T-helper 1 cell treated with Interleukin-12 subunit alpha and Interleukin-12 subunit beta and Interleukin-4 antibody, amounts not matched to agents 30 ng/mL and 1 ng/mL, for 36 hours (primary cell): Measurements from ENCODE around the gene SIX2. TPM values are rescaled to one million over a fixed set of nuclear protein-coding genes. Genes with fewer than 3 reads are reported as not detected.

Source experiments
- intact Hi-C: fragments of 100-400 bp; cut with micrococcal nuclease; formaldehyde crosslinking; loops from one replicate; pipeline ENCODE4 v1.15.1; 2024
- total RNA-seq: library from RNA; stranded (reverse); gene quantifications from 2 replicates; pipeline ENCODE4 v1.2.3, GENCODE V29; 2022

Gene SIX2
- total RNA-seq, 1 donor from 2014 or later = not detected

DNA sequence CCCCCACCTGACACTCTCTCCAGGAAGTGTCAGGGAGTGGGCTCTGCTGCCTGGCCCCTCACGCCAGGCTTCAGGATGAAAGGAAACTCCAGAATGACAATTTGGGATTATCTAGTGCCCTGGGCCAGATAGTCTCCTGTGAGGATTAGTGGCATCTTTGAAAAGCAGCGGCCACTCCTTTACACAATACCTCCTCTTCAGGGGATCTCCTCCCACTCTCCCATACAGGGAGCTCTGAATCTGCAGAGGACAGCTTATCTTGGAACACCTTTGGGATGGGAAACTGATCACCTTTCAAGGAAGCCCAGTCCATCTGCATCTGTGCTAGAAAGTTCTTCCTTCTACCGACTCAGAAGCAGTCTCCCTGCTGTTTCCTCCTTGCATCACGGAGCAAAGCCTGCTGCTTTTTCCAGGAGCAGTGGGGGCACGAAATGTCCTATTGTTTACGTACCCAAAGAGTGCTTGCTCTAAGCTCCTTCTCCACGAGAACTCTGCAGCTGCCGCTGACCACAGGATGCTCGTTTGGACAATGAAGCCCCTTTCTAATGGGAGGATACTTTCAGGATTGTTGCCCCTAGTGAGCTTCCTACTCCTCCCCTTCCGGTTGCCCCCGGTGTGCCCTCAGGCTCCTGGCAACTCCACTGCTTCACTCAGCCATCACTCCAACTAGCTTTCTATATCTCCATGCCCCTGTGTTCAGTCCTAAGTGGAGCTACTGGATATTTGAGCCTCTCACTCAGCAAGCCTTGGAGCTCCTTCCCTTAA, 36.3 kb downstream of the SIX2 start:
- intact Hi-C loops = no loop called here

DNA sequence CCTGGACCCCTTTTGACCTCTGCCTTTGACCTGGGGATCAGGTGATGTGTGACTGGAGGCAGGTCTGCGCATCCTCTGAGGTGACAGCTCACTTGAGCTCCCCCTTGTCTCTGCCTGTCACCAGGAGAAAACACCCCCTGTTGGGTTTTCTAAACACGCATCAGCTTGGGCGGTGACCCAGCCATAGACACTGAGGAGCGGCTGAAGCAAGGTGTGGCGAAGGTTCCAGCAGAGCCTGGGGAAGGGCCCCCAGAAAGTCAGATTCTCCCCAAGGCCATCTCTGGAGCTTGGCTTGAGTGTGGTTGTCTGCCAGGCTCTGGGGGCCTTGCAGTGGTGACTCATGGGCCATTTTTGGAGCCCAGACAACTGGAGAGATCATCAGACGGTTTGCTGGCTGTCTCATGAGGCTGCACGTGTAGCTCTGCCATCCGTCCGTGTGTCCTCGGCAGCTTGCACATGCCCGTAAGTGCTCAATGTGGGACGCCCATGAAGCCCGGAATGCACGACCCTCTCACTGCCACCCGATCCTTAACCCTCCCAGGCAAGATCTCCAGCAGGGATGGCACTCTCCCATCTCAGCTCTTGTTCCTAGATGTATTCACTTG, 38.3 kb downstream of the SIX2 start:
- intact Hi-C loops = no loop called here

- intact Hi-C loops = no loop called here
Measured at GRCh38 chr2:44969936-44970335, 39.3 kb downstream of the SIX2 start.

DNA sequence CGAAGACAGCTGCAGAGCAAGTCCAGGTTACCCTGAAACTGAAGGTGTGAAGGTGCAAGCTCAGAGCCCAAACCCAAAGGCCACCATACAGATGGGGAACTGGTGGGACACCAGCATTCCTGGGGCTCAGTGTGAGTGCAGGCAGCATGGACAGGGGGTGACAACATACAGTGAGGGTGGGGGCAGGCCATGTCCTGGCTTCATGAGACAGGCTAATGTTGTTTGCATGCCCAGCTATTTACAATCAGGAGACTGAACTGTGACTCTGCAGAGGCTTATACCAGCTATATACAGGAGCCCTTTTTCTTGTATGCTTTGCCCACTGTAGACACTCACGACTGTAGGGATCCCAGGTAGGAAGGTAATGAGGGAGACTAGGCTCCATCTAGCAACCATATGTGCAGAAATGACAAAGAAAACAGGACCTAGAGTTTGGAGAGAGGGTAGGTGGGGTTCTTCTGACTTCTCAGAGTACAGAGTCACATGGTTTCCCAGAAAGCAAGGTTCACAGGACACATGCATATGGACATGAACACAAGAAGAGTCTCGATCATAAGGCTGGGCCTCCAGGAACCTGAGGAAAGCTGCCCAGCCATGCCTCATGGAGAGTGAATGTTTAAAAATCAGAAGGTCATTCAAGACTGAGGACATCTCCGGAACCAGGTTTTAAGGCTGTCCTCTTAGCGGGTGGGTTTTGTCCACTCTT, 41.4 kb downstream of the SIX2 start:
- intact Hi-C loops = no loop called here

DNA sequence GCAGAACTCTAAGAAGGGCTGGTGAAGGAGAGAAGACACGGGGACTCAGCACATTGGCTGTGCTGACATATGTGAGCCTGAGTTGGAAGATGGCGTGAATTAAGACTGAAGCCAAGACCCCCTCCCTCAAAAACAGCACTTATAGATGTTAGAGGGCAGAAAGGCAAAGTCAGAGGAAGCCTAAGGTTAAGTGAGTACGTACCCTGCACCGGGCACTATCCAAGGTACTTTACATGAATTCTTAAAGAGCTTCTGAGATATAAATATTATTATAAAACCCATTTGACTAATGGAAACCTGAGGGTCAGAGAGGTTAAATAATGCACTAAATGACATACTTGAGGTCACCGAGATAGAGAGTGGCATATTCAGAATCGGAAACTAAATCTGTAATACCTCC, 42.2 kb downstream of the SIX2 start:
- intact Hi-C loops = no loop called here

GRCh38 chr2:44965684-44966083, 43.6 kb downstream of the SIX2 start:
- intact Hi-C loops = no loop called here

GRCh38 chr2:44964752-44965236, 44.5 kb downstream of the SIX2 start:
- intact Hi-C loops = no loop called here

- intact Hi-C loops = no loop called here
Measured at GRCh38 chr2:44962176-44962695, 47.0 kb downstream of the SIX2 start.

GRCh38 chr2:44960871-44961270, 48.4 kb downstream of the SIX2 start:
- intact Hi-C loops = no loop called here

- intact Hi-C loops = loop anchor here (5.0 kb wide), 1 partner anchor 398 kb away; no protein-coding TSS in a partner anchor
Measured at GRCh38 chr2:44959855-44960254, 49.4 kb downstream of the SIX2 start.

GRCh38 chr2:44957656-44958327, 51.5 kb downstream of the SIX2 start:
- intact Hi-C loops = loop anchor here (5.0 kb wide), 1 partner anchor 395 kb away; no protein-coding TSS in a partner anchor

DNA sequence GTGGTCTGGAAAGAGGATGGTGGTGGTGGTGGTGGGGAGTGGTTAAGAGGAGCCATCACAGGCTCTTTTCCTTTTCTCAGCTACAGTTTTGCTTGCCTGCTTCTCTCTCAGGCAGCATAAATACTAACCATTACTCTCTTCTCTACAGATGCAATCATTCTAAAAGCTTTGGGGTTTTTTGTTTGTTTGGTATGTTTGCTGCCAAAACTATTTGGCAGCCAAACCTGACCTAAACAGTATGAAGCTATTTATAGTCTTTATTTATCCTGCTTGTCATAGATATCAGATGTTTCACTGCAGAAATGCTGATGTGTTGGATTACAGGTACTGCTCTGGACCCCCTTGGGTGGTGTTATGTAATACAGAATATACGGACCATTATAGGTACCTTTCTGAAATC, 52.4 kb downstream of the SIX2 start:
- intact Hi-C loops = loop anchor here (5.0 kb wide), 1 partner anchor 395 kb away; no protein-coding TSS in a partner anchor

- intact Hi-C loops = loop anchor here (1.0 to 5.0 kb wide), 6 partner anchors 393 to 1077 kb away; no protein-coding TSS in a partner anchor
Measured at GRCh38 chr2:44955593-44956392, 53.5 kb downstream of the SIX2 start.

Other genes with a start within 250 kb of the SIX2 start
- not detected in 2 replicates for gene SIX3, start 67.8 kb downstream of the SIX2 start, total RNA-seq